Left forelimb (tissue), 1 donor: ENCODE results near the gene RSU1.
"Not testable (repeated sequence)": the region's sequence is repeated elsewhere in the genome, so short reads cannot be mapped to it uniquely, and the experiment has no call there.

Experiments
- DNase-seq: peaks from one replicate; pipeline ENCODE4 v3.0.0-alpha.2; 2018; ENCODE audit warnings: low spot score

The RSU1 gene

DNA sequence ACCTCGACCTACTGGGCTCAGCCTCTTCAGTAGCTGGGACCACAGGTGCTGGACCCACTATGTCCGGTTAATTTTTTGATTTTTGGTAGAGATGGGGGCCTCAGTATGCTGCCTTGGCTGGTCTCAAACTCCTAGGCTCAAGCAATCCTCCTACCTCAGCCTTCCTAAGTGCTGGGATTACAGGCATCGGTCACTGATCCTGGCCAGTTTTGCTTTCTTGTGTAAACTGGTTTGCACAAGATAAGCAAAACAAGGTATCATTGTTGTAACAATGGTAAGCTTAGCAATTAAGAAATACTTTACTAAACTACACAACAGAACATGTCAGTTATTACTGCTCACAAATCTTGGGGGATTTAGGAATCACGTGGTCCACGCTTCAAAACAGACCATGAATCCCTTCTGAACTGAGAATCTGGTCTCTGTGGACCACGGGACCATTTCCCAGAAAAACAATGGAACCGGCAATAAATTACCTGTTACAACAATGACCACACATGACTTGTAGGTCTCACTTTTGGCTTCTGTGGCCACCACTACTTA, 36.8 kb downstream of the RSU1 start:
- DNase-seq: no peak

DNA sequence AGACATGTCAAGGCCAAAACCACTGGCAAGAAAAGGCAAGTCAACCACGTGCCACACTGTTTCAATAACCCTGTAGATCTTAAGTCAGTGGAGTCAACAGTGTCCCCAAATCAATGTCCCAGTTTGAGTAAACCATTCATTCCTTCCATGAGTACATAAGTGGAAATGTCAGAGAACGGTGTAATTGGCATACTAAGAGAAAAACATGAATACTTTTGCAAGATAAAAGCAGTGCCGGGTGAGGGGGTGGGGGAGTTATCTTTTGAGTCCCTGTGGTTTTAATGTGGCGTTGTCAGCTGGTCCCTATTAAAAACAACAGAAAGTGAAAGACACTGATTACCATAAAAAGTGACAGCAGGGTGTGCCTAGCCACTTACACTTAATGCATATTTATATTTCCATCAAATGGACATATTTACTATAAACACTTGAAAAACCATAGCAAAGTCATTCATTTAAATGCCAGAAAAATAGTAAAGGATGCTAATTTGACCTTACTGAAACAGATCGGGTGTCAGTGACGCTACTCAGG, 37.8 kb downstream of the RSU1 start:
- no peak for DNase-seq

DNA sequence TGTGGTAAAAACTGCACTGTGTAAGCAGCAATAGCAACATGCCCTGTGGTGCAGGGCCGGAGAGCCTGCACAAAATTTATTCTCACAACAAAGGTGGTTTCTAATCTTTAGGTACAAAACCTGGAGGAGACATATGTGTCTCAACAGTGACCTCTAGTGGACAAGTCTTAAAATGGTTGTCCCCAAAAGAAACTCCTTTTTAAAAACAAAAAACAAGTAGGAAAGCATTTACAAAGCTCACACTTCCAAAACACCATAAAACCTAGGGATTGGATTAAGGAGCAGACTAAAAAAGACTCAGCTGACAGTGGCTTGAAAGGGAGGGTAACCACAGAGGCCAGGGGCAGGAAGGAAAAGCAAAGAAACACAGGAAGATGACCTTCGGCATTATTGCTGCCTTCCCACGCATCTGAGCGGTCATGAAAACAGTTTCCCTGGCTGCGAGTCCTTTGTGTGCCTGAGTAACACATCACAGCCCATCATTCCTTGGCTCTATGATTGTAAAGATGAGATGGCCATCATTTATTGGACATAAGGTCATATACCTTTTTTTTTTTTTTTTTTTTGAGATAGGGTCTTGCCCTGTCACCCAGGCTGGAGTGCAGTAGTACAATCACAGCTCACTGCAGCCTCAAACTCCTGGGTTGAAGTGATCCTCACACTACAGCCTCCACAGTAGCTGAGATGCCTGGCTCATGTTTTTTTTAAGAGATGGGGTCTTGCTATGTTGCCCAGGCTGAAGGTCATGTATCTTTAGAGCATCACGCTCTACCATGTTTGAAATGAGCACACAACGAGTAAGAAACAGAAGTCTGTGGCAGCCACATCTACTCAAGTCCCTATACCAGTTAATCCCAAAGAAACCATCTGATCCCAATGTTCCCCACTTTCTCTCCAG, 39.5 kb downstream of the RSU1 start:
- DNase-seq: no peak

DNA sequence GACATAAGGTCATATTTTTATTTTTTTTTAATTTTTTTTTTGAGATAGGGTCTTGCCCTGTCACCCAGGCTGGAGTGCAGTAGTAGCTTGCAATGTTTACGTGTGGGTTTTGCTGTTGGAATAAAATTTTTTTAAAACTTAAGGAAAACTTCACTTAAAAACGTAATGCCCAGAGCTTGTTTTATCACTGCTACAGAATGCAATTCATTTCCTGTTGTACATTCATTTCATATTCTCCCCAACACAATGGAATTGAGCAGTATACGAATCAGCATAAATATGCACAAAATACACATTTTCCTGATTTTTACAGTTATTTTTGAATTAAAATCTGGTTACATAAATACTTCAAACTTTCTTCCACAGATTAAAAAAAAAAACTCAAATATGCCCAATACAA, 40.3 kb downstream of the RSU1 start:
- no peak for DNase-seq

DNA sequence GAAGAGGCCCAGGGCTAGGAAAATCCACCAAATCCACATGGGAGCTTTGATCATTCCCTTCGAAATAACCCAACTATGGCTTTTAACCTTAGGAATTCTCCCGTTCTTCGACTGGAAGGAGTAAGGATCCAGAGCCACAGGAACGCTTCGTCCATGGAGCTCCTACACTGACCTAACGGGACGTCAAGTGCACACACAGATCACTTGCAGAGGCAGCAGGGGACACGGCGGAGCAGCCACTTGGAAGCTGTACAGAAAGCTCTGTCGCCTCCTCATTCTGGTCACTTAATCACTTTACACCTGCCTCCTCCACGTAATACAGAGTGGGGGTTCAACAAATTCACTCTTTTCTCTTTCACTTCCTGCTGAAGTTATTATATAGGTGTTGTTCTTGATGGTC, 43.9 kb downstream of the RSU1 start:
- no peak for DNase-seq

DNA sequence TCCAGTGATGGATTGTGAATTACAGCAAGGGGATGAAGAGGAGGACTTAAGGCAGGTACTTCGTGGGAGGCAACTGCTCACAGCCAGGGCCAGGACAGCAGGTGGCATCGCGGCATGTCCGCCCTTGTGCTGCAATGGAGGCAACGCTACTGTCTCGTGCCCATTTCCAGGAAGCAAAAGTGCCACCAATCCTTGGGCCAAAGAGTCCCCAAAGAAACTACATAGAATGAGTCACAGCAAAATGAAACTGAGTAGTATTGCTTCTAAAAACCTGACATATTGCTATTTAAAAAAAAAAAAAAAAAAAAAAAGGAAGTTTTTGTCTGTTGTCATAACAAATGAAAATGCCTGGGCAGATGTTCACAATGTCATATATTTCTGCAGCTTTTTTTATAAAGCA, 46.6 kb downstream of the RSU1 start:
- no peak for DNase-seq

DNA sequence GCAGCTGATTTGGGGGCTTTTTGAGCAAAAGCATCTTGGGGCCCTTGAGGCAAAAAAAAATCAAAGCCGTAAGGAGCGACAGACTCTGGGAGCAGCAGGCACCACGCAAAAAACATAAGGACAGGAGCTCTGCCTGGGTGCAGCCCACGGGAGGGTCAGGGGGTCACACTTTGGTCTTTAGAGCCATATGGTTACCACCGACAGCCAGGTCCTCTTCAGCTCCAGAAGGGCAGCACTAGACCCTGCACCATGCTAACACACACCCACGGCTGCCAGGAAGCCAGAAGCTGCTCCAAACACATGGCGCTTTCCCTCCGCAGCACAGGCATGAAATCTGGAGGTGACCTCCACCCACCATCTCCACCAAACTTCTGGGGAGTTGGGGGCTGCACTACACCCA, 47.1 kb downstream of the RSU1 start:
- no peak for DNase-seq

DNA sequence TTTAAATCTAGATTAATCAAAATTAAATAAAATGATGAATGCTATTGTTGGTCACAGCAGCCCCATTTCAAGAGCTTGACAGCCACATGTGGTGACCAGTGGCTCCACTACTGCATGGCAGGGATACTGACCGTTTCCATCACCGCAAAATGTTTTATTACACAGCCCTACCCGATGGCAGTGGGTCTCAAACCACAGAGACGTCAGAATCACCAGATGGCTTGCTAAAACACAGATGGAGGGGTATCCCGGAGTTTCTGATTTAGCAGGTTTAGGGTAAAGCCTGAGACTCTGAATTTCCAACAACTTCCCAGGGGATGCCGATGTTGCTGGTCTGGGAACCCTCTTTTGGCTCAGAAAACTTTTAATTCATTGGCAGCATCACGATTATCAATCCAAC, 47.9 kb downstream of the RSU1 start:
- DNase-seq: no peak

DNA sequence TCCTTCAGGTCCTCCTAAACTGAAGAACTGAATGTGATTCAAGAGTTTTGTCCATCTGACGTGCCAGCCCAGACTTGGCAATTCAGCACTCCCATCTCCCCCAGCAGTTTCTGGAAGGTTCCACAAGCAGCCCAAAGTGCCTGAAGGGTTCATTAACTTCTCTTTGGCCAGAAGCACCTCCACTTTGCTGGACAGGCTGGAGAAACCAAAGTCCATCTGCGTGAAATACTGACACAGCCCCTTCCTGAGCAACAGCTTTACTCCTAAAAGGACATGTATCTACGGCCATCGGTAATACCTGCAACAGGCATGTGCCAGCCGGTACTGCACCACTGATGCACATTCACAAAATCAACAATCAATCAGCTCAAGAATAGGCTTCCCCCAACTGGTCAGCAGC, 48.5 kb downstream of the RSU1 start:
- DNase-seq: no peak

DNA sequence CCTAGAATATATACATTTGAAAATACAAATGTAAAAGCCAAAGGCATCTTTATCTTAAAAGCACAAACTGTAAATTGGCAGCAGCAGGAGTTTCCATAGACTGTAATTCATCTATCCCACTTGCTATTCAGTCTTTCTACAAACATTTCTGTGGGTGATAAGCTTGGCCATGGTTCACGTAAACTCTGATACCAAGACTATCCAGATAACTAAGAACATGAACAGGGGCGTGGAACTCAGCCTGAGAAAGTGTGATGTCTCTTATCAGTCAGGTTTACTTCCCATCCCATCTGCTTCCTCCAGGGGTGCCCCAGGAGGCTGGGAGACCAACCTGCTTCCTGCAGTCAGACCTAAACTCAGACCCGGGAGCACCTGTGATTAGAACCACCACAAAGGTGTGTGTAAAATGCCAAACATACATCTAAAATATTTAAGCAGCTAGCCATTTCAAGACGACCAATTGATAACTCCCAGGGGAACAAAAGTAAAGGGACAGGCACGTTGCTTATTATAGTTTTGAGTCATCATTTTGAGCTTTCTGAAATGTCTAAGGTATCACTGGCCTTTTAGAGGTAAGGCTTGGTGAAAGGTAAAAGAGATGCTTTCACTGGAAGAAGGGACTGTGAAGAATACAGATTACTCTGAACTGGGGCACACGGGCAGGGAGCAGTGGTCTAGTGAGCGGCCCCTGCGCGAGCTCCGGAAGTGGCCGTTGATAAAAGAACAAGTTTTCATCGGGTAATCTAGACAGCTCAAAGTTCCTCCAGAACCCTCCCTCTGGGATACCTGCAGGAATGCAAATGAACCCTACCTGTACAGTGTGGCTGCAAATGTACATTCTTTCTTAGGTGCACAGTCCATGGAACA, 51.5 kb downstream of the RSU1 start:
- no peak for DNase-seq

DNA sequence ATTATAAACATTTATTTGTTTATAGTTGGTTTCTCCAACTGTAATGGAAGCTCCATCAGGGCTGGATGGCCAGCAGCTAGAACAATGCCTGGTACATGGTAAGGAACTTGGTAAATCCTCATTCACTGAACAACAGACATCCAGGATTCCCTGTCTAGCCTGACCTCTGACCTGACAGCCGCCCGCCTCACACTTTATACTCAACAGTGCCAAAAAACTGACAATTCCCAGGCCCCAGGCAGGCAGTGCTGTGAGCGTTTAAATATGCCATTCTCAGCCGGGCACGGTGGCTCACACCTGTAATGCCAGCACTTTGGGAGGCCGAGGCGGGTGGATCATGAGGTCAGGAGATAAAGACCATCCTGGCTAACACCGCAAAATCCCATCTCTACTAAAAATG, 55.9 kb downstream of the RSU1 start:
- no peak for DNase-seq

DNA sequence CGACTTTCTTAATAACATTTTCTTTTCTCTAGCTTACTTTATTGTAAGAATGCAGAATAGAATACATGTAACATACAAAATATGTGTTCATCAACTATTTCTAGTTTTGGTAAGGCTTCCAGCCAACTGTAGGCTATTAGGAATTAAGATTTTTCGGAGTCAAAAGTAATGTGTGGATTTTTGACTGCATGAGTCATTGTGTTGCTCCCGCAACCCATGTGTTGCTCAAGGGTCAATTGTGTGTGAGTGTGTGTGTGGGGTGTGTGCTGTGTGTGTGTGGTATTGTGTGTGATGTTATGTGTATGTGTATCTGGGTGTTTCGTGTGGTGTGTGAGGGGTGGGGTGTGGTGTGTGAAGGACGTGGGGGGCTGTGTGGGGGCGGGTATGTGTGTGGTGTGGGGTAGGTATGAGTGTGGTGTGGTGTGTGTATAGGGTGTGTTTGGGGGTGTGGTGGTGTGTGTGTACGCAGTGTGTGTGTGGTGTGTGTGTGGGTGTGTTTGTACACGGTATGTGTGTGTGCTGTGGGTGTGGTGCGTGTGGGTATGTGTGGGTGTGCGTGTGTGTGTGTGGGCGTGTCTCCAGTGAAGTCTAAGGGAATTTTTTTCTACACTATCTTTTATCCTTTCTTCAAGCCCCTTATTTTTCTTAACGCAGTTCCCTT, 60.5 kb downstream of the RSU1 start:
- no peak for DNase-seq

DNA sequence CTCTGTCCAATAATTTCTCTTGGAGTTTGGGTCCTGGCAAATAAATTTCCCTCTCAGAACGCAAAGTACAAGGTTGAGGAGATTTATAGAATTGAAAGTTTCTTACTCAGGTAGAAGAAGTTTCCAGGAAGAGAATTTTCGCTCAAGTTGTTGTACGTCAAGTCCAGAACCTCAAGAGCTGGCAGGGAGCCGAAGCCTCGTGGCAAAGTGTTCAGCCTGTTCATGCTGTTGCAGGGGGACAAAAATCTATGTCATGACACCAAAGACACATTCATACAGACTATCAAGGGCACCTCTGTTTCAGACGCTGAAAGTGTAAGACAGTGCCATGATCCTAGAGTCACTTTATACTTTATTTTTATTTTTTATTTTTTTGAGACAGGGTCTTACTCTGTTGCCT, 62.5 kb downstream of the RSU1 start:
- no peak for DNase-seq

DNA sequence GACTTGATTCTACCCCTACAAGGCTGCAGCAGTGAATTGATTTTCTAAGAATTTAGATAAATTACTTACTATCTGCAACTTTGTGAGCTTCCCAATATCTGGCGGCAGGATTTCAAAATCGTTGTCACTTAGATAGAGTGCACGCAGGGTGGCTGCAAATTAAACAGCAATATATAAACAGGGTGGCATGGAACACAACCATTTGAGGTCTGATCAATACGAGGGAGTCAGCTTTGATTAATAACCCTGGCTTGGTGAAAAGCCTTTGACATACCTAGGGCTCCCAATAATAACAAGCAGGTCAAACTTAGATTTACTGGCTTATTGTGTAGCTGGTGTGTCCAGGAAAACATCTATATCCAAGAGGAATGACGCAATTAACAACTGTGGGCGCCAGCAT, 64.4 kb downstream of the RSU1 start:
- DNase-seq: not testable (repeated sequence)

DNA sequence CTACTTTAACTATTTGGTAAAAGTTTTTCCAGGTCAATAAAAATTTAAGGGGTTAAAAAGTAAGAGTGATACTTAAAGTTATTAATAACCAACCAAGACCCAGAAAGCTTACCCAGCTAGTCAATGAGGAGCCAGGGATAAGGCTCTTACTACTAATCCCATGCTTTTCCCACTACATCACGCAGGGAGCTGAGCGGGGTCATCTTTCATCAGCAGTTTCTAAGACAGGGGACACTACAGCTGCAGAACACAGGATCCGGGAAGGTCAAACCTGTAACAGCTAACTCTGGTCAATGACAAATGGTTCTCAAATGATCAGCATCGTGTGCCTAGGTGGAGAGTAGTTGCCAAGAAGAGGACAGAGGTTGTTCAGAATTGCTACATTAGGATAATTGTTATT, 65.1 kb downstream of the RSU1 start:
- DNase-seq: no peak

DNA sequence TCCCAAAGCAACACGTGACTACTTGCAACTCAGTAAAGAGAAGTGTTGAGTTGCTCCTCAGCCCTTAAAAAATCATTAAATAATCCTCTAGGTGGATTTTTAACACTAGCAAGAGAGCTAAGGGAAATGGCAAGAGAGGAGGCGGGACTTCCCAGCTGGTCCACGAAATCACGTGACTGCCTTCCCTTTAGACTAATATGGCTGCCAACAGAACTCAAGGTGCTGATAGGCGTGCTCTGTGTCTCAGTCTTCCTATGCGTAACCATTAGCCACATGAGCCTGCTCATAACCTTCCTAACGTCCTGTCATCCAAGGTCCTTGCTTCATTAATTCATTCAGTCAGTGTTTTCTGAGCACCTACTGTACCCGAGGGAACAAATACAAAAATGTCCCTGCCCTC, 66.0 kb downstream of the RSU1 start:
- DNase-seq: no peak

DNA sequence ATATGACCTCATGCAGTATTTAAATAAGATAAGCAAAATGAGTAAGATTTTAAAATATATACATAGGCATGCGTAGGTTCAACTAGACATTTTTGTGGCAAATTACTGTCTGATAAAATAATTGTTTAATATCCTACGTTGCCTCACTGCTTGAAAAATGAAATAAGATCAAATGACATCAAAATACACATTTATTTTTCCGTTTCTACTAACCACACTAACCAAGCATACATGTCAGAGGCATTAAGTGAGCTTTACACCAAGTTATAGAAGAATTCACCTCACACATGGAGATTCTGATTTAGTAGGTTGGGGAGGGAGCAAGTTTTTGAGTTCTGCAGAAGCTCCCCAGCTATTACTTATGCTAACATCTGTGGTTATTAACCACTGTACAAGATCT, 66.8 kb downstream of the RSU1 start:
- no peak for DNase-seq

DNA sequence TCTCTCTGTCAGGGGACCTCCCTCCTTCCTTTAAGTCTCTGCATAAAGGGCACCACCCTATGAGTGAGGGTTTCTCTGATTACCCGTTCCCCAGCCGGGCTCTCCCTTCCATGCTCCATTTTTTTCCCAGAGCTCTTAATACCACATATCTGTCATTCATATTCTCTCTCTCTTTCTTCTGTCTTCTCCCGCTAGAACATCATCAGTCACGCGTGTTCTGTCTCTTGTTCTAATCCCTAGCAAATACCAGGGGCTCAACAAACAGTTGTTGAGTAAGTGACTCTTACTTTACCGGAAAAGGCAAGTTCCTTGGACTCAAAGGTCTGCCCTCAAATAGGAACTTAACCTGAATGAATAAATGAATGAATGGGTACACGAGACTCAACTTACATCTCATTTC, 68.5 kb downstream of the RSU1 start:
- DNase-seq: no peak

DNA sequence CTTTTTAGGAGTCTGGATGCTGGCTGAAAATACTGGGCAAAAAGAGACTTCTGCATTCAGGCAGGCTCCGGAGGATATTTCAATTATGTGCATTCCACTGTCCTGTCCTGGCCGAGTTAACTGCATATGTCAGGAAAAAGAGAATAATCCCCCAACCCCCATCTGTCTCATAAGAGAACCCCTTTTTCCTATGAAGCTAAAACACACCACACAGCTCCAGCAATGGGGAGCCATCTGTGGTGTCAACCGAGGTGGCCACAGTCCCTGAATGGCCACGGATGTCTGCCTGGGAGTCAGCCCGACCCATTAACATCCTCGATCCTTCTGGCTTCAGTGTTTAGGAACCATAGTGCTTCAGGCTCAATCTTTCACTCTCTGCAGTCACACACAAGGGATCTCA, 70.4 kb downstream of the RSU1 start:
- no peak for DNase-seq

DNA sequence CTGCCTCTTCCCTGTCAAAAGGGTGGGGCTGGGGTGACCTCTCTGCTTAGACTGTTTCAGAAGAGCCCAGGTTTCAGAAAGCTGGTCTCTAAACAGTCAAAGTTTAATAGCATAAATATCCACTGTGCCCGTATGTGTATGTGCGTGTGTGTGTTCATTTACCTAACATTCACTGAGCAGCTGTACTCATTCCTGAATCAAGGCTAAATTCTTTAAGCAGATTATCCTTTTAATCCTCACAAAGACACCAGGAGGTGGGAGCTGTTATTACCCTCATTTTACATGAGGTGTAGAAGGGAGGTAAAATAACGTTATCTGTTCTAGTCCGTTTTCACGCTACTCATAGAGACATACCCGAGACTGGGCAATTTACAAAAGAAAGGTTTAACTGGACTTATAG, 72.2 kb downstream of the RSU1 start:
- no peak for DNase-seq

DNA sequence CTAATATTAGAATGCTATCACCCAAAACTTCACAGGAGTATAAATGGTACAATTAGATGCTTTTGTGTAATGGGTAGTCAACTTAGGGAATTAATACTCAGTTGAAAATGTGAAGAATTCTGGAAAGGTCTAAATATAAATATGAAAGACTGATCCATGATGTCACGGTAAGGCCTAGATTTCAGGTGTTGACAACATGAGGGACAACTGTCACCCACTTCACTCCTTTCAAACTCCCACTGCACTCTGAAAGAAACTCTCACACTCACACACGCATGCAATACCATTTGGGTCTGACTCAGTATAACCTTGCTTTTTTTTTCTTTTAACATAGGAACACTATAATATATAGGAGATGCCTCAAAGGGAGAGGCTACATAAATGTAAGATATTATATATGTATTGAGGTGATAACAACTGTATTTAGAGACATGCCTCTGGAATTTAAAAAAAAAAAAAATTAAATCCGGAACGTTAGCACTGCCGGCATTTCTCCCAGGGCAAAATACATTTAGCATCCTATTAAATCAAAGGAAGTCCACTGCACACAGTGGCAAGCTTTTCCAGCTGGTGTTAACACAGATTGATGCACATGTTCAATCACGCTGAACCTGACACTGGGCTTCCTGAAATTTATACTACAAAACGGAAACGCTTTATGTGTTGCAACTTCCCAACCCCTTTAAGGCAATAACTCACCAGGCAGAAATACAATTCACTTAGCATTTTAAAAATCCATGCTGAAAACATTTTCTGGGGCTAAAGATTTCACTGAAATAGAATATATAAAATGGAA, 74.9 kb downstream of the RSU1 start:
- DNase-seq: no peak
